GM12874 (cell line): Measurements from ENCODE around the gene CFAP68.

Source experiments
- TF ChIP-seq, protein P1 (sequence below): IDR thresholded peaks from 2 replicates; pipeline ENCODE4 v1.5.1; 2011; ENCODE audit warnings: low read depth, mild to moderate bottlenecking, control low read depth, low read length, moderate library complexity; ENCODE audit not compliant: insufficient read depth

Gene CFAP68, protein sequence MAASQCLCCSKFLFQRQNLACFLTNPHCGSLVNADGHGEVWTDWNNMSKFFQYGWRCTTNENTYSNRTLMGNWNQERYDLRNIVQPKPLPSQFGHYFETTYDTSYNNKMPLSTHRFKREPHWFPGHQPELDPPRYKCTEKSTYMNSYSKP

DNA sequence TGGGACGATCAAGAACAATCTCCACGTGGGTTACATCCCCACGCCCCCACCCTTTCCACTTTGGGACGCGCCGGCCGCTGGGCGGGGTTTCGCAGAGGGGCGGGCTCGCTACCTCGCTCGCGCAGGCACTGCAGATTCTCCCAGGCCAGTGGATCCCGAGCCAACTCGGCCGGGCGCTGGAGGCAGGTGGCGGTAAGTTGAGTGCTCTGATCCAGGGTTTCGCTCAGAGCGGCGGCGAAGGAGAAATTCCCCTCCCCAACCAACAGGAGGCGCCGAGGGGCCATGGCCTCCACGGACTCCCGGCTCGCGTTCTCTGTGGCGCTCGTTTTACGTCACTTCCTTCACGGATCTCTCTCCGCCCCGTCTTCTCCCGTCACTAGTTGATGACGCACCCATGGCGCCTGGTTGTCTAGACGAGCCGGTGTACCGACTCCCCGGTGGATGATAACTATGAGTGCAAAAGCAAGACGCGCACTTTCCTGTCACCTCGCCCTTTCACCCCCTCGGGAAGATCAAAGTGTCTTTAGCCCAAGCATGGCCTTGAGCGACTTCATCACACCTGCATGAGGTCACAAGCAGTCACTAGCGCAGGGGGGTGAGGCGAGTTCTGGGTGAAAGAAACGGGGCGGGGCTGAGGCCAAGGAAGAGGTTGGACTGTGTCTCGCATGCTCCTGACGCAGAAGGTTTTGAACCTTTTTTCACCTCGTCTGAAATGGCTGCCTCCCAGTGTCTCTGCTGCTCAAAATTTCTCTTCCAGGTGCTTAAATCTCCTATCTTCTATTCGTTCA, at the start of gene CFAP68, which contains the start of gene FDXACB1:
Gene CFAP68, plus strand, starts transcription at position 693 of the 788 bp plus-strand sequence. Its CDS starts 20 bp downstream, at position 713.
Gene FDXACB1, minus strand, starts transcription at position 317 of the 788 bp plus-strand sequence. Its CDS starts 33 bp downstream, at position 284.
- TF ChIP-seq, protein P1, sequence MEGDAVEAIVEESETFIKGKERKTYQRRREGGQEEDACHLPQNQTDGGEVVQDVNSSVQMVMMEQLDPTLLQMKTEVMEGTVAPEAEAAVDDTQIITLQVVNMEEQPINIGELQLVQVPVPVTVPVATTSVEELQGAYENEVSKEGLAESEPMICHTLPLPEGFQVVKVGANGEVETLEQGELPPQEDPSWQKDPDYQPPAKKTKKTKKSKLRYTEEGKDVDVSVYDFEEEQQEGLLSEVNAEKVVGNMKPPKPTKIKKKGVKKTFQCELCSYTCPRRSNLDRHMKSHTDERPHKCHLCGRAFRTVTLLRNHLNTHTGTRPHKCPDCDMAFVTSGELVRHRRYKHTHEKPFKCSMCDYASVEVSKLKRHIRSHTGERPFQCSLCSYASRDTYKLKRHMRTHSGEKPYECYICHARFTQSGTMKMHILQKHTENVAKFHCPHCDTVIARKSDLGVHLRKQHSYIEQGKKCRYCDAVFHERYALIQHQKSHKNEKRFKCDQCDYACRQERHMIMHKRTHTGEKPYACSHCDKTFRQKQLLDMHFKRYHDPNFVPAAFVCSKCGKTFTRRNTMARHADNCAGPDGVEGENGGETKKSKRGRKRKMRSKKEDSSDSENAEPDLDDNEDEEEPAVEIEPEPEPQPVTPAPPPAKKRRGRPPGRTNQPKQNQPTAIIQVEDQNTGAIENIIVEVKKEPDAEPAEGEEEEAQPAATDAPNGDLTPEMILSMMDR: peak; percentile 98

DNA sequence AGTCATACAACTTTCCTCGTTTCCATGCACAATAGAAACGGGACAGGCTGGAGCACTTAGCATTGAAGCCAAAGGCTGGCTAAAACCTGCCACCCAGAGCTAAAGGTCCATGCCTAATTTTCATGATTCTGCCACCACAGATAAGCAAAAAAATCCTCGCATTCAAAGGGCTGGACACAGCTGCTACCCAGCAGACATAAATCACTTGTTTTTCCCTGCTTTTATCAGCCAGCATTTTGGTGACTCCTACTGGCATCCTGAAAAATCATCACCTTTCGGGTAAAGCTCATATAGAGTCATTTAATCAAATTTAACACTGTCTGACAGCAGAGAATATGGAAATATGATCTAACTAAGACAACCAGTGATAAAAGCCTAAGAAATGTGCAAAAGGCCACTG, 45.8 kb upstream of the CFAP68 start:
- TF ChIP-seq, protein P1: no peak

DNA sequence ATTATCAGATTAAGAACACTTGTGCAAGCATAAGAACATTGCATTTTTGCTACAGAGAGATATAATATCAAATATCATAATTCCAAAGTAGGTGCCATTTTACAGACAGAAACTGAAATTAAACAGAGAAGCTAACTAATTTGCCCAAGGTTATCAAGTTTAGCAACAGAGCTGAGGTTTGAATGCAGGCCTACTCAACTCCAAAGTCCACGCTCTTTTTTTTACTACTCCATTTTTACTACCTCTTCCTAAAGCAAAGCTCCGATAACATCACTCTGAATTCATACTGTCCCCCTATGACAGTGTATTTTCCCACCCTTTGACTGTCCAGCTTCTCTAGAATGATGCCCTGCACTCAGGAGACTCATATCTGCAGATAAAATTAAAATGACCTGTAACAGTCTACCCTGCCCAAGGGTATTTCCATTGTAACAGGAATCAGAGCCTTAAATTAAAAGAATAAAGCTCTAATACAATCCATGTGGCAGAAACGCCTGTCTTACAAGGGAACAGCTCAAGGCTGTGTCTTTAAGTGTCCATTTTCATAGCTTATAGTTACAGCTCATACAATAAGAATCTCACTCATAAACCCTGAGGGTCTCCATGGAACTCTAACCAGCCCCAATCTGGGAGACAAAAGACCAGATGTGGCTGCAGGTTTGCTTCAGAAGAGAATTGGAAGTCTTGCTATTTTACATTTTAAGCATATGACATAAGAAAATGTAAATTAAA, 44.7 kb upstream of the CFAP68 start:
- TF ChIP-seq, protein P1: no peak

DNA sequence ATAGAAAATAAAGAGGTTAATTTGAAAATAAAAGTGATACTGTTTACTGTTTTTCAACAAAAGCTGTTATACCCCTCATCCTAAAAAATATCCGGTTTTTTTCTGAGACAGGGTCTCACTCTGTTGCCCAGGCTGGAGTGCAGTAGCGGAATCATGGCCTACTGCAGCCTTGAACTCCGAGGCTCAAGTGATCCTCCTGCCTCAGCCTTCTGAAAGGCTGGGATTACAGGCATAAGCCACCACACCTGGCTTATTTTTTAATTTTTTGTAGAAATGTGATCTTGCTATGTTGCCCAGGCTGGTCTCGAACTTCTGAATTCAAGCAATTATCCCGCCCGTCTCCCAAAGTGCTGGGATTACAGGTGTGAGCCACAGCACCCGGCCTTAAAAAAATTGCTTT, 43.7 kb upstream of the CFAP68 start:
- TF ChIP-seq, protein P1: no peak

DNA sequence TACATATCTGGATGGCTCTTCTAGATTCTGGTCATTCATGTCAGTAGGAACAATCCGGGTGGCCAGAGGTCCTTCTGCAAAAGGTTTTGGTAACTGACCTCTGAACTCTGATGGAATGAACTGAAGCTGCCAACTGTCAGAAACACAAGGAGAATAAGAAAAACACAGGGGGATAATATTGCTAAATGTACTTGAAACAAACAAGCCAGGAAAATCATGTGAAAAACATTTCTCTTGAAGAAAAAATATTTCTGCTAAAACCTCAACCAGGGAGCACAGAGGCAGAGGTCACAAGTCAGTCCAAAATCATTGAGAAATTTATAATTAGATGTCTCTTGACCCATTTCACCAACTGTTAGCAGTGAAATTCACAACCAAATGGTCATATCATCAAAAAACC, 43.2 kb upstream of the CFAP68 start:
- TF ChIP-seq, protein P1: no peak

DNA sequence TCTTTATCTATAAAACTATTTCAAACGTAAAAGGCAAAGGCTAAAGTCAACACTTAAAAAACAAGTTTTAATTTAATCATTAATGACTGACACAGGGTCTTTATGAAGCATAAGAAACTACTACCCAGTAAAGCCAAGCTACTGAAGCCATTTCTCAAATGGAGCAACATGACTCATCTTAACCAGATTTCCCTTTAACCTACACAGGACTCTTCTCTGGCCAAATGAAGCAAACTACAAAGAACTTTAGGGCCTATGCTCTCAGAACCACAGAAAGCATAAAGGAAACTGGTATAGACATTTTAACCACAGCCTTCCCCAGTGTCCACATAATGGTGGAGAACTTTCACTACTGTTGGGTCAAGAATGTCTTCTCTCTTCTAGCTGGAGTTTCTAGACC, 42.6 kb upstream of the CFAP68 start:
- TF ChIP-seq, protein P1: no peak

DNA sequence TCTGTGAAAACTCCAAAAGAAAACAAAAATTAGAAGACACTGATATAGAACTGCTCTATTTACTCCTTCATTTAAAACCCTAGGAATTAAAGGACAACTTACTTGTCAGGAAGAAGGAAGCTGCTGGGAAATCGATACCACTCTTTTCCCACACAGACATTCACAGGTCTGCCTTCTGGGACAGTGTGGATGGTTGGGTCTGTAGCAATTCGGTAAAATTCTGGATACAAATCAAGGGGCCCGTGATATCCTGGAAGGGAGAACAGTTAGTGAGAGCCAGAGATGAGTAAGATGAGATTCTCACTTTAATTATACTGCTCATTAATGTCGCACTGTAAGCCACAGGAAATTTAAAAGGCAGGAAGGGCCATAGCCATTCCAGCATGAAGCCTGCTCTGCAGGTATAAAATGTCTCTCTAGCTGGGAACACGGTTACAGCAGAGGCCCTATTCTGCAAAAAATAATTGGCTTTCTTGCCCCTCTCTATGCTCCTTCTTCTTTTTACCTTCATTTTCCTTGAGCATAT, 41.9 kb upstream of the CFAP68 start:
- TF ChIP-seq, protein P1: no peak
